Superior temporal gyrus (tissue), 1 donor: ENCODE data around the gene GLIS1.

Experiments used
- DNase-seq: peaks from one replicate; pipeline ENCODE4 v3.0.0-alpha.2; 2016; ENCODE audit errors: extremely low spot score

Gene GLIS1

GRCh38 chr1:53467391-53467790 is 271.6 kb downstream of the GLIS1 start:
- DNase-seq: no peak

DNA sequence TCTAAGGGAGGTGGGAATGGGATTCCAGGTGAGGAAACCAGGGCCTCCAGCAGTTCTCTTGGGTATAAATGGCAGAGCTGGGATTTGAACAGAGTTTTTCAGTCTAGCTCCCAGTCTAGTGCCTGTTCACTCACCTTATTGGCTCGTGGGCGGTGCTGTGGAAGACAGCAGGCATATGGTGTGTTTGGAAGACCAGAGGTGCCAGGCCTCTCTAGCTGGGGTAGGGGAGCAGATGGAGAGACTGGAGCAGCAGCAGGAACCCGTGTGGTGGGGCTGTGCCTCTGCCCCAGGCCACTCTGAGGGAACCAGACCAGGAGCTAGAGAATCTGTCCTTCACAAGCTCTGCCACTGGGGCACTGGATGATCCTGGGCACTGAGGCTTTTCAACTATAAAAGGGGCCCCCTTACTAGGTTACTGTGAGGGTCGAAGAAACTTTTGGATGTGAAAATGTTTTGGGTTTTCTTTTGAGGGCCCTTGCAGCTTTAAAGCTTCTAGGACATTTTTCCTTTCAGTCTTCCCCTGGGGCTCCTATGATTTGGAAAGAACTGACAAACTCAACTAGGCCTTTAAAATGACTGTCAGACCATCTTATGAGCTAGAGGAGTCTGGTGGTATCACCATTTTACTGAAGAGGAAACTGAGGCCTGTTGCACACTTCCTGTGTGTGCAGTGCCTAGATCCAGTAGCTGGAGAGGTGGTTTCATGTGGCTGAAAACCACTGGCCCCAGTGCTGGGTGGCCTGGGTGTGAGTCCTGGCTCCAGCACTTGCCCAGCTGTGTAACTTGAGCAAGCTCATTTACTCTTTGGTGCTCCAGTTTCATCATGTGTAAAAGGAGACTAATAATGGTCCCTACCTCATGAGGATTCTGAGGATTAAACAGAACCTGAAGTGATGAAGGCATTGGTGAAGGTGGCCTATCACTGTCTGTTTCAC is 273.7 kb downstream of the GLIS1 start:
- DNase-seq: no peak

- no peak for DNase-seq
These were observed 274.7 kb downstream of the GLIS1 start for GRCh38 chr1:53463961-53464899.

- DNase-seq: no peak
These were observed 276.0 kb downstream of the GLIS1 start for GRCh38 chr1:53462769-53463501.

GRCh38 chr1:53462193-53462592 is 276.8 kb downstream of the GLIS1 start:
- no peak for DNase-seq

DNA sequence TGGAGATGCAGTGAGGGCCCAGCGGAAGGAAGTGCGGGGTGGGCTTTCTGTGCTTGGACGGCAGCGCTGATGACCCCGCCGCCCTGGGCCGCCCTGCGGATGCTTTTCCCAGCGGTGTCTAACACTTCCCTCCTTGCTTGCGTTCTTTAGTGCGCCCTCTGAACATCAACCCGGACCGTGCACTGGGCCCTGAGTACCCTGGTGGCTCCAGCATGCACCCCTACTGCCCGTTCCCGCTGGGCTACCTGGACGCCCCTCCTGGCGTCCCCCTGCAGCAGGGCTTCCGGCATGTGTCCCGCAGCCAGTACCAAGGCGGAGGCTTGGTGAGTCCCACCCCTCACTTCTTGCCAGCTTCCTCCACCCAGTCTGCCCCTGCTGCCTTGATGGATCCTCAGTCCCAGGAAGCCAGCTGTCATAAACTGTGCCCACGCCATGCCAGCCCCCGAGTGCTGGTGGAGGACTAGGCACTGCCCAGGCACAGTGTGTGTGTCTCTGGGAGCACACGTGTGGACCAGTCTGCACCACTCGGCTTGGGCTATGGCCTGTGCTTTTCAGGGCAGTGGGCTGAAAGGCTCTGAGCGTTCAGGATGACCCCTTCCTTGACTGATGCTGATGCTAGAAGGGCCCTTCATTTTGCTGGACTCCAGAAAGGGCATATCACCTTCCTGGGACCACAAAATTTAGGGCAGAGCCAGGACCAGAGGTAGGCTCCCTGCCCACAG is 277.5 kb downstream of the GLIS1 start:
- no peak for DNase-seq

DNA sequence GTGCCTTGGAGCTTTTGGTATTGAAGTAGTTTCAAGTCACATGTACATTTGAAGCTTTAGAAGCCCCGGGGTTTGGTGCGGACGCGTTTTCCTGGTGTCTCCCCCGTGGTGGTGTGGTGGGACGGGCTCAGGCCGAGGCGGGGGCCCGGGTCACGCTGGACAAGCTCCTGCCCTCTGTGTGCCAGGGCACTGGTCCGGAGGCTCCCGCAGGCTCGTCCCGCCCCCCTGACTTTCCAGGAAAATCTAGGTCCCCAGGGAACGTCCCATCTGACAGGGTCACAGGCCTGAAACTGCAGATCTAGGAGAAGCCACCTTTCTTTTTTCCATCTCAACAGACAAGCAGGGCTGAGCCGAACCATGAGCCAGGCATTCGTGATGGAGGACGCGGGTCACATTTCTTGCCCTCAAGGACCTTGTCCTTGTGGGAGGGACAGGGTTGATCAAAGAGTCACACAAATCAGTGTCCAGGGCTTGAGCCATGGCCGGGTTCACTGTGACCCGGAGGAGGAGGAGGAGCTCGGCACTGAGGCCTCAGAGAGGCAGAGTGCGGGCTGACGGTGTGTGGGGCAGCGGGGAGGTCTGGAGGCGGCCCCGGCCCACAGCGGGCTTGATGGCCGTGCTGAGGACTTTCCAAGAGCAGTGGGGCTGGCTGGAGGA is 278.2 kb downstream of the GLIS1 start:
- DNase-seq: no peak

DNA sequence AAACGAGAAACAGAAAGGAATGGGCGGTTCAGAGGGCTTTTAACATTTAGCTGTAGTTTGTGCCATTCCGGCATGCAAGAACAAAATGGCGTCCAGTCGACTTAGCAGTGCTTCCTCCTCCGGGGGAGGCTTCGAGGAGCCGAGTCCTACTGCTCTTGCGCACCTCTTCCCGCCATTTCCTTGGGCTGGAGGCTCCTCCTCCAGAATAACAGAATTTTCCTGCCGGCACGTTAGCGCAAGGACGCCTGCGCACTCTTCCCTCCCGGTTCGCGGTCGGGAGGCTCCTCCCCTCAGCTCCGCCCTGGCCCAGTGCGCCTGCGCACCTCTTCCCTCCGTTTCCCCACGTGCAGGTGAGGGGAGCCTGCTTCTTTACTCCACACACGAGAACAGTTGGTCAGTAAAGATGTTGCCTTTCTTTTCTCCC is 278.7 kb downstream of the GLIS1 start:
- no peak for DNase-seq

- no peak for DNase-seq
These were observed 279.4 kb downstream of the GLIS1 start, which contains the start of gene DMRTB1 for GRCh38 chr1:53459321-53460175. TSS of gene DMRTB1 (plus strand) at chr1:53459399. CDS start at chr1:53459454, 55 bp downstream.

DNA sequence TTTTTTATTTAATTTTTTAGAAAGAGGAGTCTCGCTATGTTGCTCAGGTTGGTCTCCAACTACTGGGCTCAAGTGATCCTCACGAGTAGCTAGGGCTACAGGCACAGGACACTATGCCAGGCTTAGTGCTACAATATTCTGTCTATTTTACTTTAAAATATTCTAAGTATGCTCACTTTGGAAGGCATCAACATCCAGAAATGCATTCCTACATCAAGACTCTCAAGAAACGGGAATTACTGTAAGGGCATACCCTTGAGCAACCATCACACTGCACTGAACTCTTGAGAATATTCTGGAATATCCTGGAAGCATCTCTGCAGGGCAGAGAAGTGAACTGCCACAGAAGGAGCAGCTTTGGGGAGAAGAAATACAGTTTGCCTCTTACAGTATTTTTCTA is 280.3 kb downstream of the GLIS1 start:
- no peak for DNase-seq
